ENCODE results near the gene ITPR2.
A peak's percentile ranks its signal among the peaks of the same experiment; 100 is the strongest.

ITPR2 gene

GRCh38 chr12:26428420-26428819 lies 404.6 kb downstream of the ITPR2 start:
- H3K36me3 ChIP-seq (ENCODE audit: control insufficient read depth, insufficient read depth, low read length), result peaks cover 1% of the 10 kb centered on the region; the same call in 1 of the 2 replicates
- H3K4me3 ChIP-seq (replicated peaks; ENCODE audit: low read depth, low read length), result no peak overlapping the region
- TF ChIP-seq CTCF (IDR thresholded peaks at IDR 0.05; ENCODE audit: insufficient read depth, low read length, poor library complexity, severe bottlenecking), result no peak
- H3K27me3 ChIP-seq (replicated peaks; ENCODE audit: control insufficient read depth, insufficient read depth, low read length), result no peaks in the 10 kb centered on the region
- no peak for DNase-seq (ENCODE audit: extremely low read depth, insufficient read length)

GRCh38 chr12:26426652-26427051 lies 406.3 kb downstream of the ITPR2 start:
- Histone ChIP-seq H3K4me3 (replicated peaks; ENCODE audit: low read depth, low read length) (no peak overlapping the region), H3K27me3 (replicated peaks; ENCODE audit: control insufficient read depth, insufficient read depth, low read length) (no peaks in the 10 kb centered on the region), H3K36me3 (ENCODE audit: control insufficient read depth, insufficient read depth, low read length) (no peaks in the 10 kb centered on the region)
- TF ChIP-seq CTCF (IDR thresholded peaks at IDR 0.05; ENCODE audit: insufficient read depth, low read length, poor library complexity, severe bottlenecking), result no peak
- no peak for DNase-seq (ENCODE audit: extremely low read depth, insufficient read length)

GRCh38 chr12:26425587-26426260 lies 407.3 kb downstream of the ITPR2 start:
- DNase-seq (ENCODE audit: extremely low read depth, insufficient read length), result peak; percentile 55
- TF ChIP-seq CTCF (IDR thresholded peaks at IDR 0.05; ENCODE audit: insufficient read depth, low read length, poor library complexity, severe bottlenecking), result no peak

GRCh38 chr12:26422839-26423398 lies 410.1 kb downstream of the ITPR2 start:
- H3K4me3 ChIP-seq (replicated peaks; ENCODE audit: low read depth, low read length), result no peak overlapping the region
- H3K36me3 ChIP-seq (ENCODE audit: control insufficient read depth, insufficient read depth, low read length), result no peaks in the 10 kb centered on the region
- H3K27me3 ChIP-seq (replicated peaks; ENCODE audit: control insufficient read depth, insufficient read depth, low read length), result no peaks in the 10 kb centered on the region
- no peak for DNase-seq (ENCODE audit: extremely low read depth, insufficient read length)
- TF ChIP-seq CTCF (IDR thresholded peaks at IDR 0.05; ENCODE audit: insufficient read depth, low read length, poor library complexity, severe bottlenecking), result no peak

More at GRCh38 chr12:26425587-26426260, 407.3 kb downstream of the ITPR2 start:
- H3K27me3 ChIP-seq (replicated peaks; ENCODE audit: control insufficient read depth, insufficient read depth, low read length), result no peaks in the 10 kb centered on the region
- no peak overlapping the region for H3K4me3 ChIP-seq (replicated peaks; ENCODE audit: low read depth, low read length)
- no peaks in the 10 kb centered on the region for H3K36me3 ChIP-seq (ENCODE audit: control insufficient read depth, insufficient read depth, low read length)

- Histone ChIP-seq H3K36me3 (ENCODE audit: control insufficient read depth, insufficient read depth, low read length) (no peaks in the 10 kb centered on the region), H3K4me3 (replicated peaks; ENCODE audit: low read depth, low read length) (no peak overlapping the region), H3K27me3 (replicated peaks; ENCODE audit: control insufficient read depth, insufficient read depth, low read length) (no peaks in the 10 kb centered on the region)
- no peak for DNase-seq (ENCODE audit: extremely low read depth, insufficient read length)
- no peak for TF ChIP-seq CTCF (IDR thresholded peaks at IDR 0.05; ENCODE audit: insufficient read depth, low read length, poor library complexity, severe bottlenecking)
Observed at GRCh38 chr12:26416550-26416949, 416.4 kb downstream of the ITPR2 start.
